ENCODE measurements around the gene OR10H3.
"Not testable (repeated sequence)": the region's sequence is repeated elsewhere in the genome, so short reads cannot be mapped to it uniquely, and the experiment has no call there.

Gene OR10H3

DNA sequence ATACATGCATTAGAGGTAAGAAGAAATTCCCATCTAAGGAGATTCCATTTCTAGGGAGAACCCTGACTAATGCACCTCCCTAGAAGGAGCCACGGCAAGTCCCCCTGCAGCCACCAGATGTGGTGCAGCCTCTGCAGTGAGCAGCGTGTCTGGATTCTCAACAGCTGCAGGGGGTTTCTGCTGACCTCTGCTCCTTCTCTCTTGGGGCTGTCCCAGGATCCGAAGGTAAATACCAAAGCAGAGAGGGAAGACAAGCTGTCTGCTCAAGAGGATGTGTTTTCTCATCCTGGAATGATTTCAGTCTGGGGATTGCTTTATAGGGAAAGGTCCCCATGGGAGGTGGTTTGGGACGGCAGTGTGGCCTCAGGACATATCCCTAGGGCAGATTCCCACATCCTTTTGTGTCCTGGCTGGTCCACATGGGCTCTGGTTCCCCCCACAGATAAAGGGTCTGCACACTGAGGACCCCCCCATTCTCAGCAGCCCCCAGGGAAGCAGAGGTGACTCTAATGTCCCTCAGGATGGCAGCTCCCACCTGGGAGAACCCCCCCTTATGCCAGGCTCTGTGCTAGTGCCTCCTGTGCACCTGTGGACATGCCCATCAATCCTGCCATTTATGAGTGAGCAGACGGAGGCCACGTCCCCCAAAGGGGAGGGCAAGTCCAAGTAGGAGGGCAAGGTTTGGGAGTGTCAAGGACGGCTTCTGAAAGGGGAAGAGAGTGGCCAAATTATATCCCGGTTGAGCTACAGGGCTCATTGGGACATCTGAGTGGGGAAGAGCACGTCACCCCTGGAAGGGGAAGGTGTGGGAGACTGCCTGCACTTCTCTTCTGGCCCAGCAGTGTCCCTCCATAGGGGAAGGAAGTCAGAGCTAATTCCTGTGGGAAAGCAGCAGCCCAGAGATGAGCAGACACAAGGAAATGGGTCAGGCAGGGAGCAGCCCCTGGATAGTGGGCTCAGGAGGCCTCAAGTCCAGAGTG is 39.5 kb downstream of the OR10H3 start:
- DNase-seq (ENCODE audit: low read depth in 1 of 2, low spot score in 1 of 2): no peak

DNA sequence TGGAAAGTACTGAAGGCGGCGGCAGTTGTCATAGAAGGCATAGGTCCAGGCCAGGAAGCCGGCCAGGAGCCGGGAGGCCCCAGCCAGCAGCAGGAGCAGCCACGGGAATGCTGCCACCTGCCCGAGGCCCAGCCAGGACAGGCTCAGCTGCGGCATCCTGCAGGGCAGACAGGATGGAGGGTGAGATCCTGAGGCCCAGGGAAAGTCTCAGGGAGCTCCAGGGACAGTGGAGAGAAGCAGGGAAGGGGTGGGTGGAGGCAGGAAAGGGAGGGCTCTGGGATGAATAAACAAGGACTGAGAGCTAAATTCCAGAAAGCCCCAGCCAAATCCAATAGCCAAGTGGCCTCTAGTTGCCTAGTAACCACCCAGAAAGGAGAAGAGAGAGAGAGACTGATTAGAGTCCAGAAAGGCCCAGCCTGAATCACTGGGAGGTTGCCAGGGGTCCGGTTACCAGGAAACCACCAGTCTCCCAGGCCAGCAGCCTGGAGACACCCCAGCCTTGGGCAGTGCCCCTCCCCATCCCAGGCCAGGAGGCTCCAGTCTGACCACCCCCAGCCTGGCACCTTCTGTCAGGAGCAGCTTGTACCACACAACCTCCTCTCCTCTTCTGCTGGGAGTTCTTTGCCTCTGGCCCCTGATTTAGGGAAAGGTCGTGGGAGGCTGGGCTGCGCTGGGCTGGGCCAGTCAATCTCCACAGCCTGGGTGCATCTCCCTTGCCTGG is 42.1 kb downstream of the OR10H3 start:
- DNase-seq (ENCODE audit: low read depth in 1 of 2, low spot score in 1 of 2): no peak

DNA sequence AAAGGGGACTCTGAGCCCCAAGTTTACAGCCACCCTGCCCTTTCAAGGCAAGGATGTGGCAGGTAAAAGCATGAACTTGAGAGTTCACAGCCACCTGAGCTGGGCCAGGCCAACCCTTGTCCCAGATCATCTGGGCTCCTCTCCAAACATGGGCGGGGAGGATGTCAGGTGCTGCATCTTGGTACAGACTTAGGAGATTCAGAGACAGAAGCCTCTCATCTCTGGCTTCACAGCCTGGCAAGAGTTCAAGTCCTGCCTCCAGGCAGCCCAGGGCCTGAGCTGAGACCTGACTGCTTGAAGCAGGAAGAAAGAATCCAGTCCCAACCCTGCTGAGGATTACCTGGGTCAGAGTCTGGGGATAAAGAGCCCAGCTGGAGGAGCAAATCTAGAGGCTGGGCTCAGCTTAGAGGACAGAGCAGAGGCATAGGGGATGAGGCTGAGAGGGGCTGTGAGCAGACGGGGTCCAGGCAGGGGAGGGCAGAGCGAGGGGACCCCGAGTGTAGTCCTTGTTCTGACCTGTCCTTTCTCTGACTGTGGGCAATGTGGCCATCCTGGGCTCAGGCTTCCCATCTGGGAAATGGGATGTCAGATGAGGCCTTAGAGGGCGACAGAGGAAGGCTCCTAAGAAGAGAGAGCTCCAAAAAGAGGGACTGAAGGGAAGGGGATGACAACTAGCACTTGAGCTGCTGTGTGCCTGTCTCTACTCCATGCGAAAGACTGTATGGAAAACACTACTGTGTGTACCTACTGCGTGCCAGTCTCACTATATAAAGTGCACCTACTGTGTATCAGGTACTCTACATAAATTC is 43.0 kb downstream of the OR10H3 start:
- no peak for DNase-seq (ENCODE audit: low read depth in 1 of 2, low spot score in 1 of 2)

DNA sequence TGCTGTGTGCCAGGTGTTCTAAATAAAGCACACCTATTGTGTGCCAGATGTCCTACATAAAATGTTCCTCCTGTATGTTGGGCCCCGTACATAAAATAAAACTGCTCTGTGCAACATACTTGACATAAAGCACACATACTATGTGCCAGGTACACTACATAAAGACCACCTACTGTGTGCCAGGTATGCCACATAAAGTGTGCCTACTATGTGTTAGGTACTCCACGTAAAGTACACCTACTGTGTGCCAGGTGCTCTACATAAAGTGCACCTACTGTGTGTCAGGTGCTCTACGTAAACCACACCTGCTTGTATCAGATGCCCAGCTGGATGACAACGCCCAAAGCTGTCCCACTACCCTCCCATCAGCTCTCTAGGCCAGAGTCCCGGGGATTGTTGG is 43.9 kb downstream of the OR10H3 start:
- no peak for DNase-seq (ENCODE audit: low read depth in 1 of 2, low spot score in 1 of 2)

DNA sequence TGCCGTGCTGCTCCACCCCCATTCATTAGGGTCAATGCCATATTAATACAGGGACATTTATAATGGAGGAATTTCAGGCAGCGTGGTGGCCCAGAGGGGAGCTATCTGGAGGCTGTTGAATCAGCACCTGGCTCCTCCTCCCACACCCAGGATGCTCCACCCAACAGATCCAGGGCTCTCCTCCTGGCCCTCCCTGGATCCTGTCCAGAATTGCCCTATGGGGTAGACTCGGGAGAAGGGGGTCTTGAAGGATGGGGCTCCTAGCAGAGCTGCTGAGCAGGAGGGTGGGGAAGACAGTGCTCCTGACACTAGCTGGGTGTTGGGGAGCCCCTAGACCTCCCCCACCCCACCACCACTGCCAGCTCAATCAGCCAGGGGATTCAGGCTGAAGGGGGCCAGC is 44.4 kb downstream of the OR10H3 start:
- no peak for DNase-seq (ENCODE audit: low read depth in 1 of 2, low spot score in 1 of 2)

DNA sequence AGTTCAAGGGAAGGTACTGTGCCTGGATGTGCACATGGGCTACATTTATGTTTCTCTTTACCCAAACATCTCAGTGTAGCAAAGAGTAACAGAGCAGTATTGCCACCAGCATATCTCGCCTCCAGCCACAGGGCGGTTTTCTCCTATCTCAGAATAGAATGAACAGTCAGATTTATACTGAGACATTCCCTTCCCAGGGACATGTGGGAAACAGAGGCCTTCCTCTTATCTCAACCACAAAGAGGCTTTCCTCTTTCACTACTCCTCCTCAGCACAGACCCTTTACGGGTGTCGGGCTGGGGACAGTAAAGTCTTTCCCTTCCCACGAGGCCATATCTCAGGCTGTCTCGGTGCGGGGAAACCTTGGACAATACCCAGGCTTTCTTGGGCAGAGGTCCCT is 45.1 kb downstream of the OR10H3 start:
- DNase-seq (ENCODE audit: low read depth in 1 of 2, low spot score in 1 of 2): not testable (repeated sequence)

DNA sequence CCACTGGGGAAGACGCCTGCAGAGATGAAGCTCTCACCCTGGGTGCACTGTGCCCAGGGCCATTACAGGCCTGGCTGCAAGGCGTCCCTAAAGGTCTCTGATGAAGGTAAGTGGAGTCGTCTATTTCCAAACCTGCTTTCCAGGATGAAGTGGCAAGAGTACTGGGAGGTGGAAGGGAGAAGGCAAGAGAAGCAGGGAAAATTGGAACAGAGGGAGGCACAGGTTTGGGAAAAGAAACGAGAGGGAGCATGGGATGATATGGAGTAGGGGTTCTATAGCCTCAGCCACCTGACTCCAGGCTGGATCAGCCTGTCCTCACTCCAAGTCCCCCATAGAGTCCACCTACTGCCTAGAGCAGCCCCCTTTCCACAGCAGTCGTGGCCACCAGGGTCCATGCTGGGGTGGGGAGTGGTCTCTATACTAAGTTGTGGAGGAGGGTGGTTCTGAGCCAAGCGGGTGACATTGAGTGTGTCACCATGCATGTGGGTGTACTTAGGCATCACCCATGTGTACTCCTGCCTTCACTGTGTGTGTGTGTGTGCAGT is 49.9 kb downstream of the OR10H3 start, which contains the start of gene OR10H5:
Gene OR10H5, plus strand, starts transcription at position 51 of the 545 bp plus-strand sequence. CDS start 6,388 bp downstream, outside the sequence.
- DNase-seq (ENCODE audit: low read depth in 1 of 2, low spot score in 1 of 2): no peak

DNA sequence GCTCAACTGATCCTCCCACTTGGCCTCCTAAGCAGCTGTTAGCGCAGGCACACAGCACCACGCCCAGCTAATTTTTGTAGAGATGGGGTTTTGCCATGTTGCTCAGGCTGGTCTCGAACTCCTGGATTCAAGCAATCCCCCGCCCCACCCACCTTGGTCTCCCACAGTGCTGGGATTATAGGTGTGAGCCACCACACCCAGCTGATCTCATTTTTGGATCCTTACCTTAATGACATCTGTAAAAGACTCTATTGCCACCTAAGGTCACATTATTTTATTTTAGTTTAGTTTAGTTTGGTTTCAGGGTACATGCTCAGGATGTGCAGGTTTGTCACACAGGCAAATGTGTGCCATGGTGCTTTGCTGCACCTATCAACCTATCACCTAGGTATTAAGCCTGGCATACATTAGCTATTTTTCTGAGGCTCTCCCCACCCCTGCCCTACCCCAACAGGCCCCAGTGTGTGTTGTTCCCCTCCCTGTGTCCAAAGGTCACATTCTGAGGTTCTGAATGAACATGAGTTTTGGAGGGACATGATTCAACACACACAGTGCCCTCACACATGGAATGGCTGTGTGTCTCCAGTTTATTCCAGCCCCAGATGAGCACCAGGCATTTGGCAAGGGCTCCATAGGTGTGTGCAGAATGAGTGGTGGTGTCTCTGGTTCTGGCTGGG is 50.9 kb downstream of the OR10H3 start:
- DNase-seq (ENCODE audit: low read depth in 1 of 2, low spot score in 1 of 2): no peak

DNA sequence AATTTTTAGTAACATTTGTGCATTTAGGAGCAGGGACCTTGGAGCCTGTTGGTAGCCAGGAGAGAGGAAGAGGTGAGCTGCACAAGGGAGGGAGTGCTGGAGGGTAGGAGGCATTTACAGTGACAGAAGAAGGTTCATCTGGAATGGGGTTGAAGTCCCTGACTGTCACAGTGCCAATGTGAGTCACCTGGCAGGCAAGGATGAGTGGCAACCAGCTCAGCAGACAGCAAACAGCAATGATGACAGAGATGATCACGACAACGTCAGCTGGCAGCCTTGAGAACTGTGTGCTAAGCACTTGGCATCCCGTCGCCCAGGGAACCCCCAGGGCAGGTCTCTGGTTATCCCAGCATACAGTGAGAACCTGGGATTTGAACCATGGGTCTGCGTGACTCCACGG is 52.3 kb downstream of the OR10H3 start:
- no peak for DNase-seq (ENCODE audit: low read depth in 1 of 2, low spot score in 1 of 2)

Data from stimulated activated CD4-positive, alpha-beta T cell treated with anti-CD3 and anti-CD28 coated beads, Interleukin-15, amount 100 ng/mL, for 1 hour (primary cell).